Chondrocyte (in vitro differentiated cells): ENCODE data around the gene GPR132. TPM values are rescaled to one million over a fixed set of nuclear protein-coding genes. Genes with fewer than 3 reads are reported as not detected.

Experiments used
- DNase-seq: peaks from one replicate; pipeline ENCODE4 v3.0.0; 2021; ENCODE audit warnings: mixed read lengths, low spot score
- H3K27ac Mint-ChIP-seq: one replicate; pipeline ENCODE4 v1.8.0; 2021; ENCODE audit warnings: mild to moderate bottlenecking, moderate library complexity, mixed read lengths; ENCODE audit not compliant: unreplicated experiment
- H3K27me3 Mint-ChIP-seq: 2 replicates; pipeline ENCODE4 v1.8.0; 2021; ENCODE audit warnings: low read depth, mixed read lengths
- H3K36me3 Mint-ChIP-seq: 2 replicates; pipeline ENCODE4 v1.8.0; 2021; ENCODE audit warnings: low read depth, mixed read lengths
- H3K4me1 Mint-ChIP-seq: 2 replicates; pipeline ENCODE4 v1.8.0; 2021; ENCODE audit warnings: low read depth, mild to moderate bottlenecking, mixed read lengths
- H3K4me3 Mint-ChIP-seq: one replicate; pipeline ENCODE4 v1.8.0; 2021; ENCODE audit warnings: mild to moderate bottlenecking, moderate library complexity, mixed read lengths; ENCODE audit not compliant: unreplicated experiment
- H3K9me3 Mint-ChIP-seq: 2 replicates; pipeline ENCODE4 v1.8.0; 2021; ENCODE audit warnings: low read depth, mixed read lengths
- CTCF ChIP-seq: fragments of 200-600 bp; sonication (generic); IDR thresholded peaks from 2 replicates; pipeline ENCODE4 v1.5.0; 2021; ENCODE audit warnings: antibody characterized with exemption, mild to moderate bottlenecking, moderate library complexity
- total RNA-seq: library from RNA; stranded (reverse); gene quantifications from 3 replicates; pipeline ENCODE4 v1.2.1, GENCODE V29; 2021

Gene GPR132
- total RNA-seq, 1 donor from 2014 or later, result 0.30 TPM

- Mint-ChIP-seq H3K27me3 (no peaks in the 10 kb centered on the region), H3K27ac (no peak overlapping the region), H3K9me3 (peaks cover 3% of the 10 kb centered on the region), H3K4me1 (peaks cover 42% of the 10 kb centered on the region), H3K36me3 (peaks cover 2% of the 10 kb centered on the region), H3K4me3 (peak overlapping the region; percentile 74)
- DNase-seq, result peak; percentile 92
- TF ChIP-seq CTCF, result peak; percentile 81
These were observed 28.4 kb upstream of the GPR132 start for GRCh38 chr14:105093431-105094192.

GRCh38 chr14:105093038-105093430 lies 27.8 kb upstream of the GPR132 start:
- H3K9me3 Mint-ChIP-seq, result no peaks in the 10 kb centered on the region
- TF ChIP-seq CTCF, result no peak
- H3K27me3 Mint-ChIP-seq, result no peaks in the 10 kb centered on the region
- peaks cover 45% of the 10 kb centered on the region for H3K4me1 Mint-ChIP-seq
- H3K4me3 Mint-ChIP-seq, result peak overlapping the region; percentile 80
- peak; percentile 82 for DNase-seq
- H3K27ac Mint-ChIP-seq, result peak overlapping the region; percentile 93
- H3K36me3 Mint-ChIP-seq, result peaks cover 2% of the 10 kb centered on the region

- no peaks in the 10 kb centered on the region for H3K9me3 Mint-ChIP-seq
- no peak for TF ChIP-seq CTCF
- H3K27me3 Mint-ChIP-seq, result no peaks in the 10 kb centered on the region
- H3K27ac Mint-ChIP-seq, result peak overlapping the region; percentile 93
- H3K4me1 Mint-ChIP-seq, result peaks cover 48% of the 10 kb centered on the region
- peak overlapping the region; percentile 80 for H3K4me3 Mint-ChIP-seq
- H3K36me3 Mint-ChIP-seq, result peaks cover 2% of the 10 kb centered on the region
- peak; percentile 68 for DNase-seq
These were observed 27.2 kb upstream of the GPR132 start for GRCh38 chr14:105092171-105093037.

GRCh38 chr14:105091517-105092170 lies 26.4 kb upstream of the GPR132 start:
- Mint-ChIP-seq H3K36me3 (peaks cover 2% of the 10 kb centered on the region), H3K4me3 (peak overlapping the region; percentile 80), H3K9me3 (no peaks in the 10 kb centered on the region), H3K27me3 (no peaks in the 10 kb centered on the region), H3K27ac (peak overlapping the region; percentile 93), H3K4me1 (peaks cover 51% of the 10 kb centered on the region)
- DNase-seq, result peak; percentile 95
- TF ChIP-seq CTCF, result no peak

GRCh38 chr14:105091054-105091516 lies 25.9 kb upstream of the GPR132 start:
- H3K4me3 Mint-ChIP-seq, result no peak overlapping the region
- no peak for TF ChIP-seq CTCF
- H3K9me3 Mint-ChIP-seq, result no peaks in the 10 kb centered on the region
- no peak for DNase-seq
- peaks cover 2% of the 10 kb centered on the region for H3K36me3 Mint-ChIP-seq
- H3K27ac Mint-ChIP-seq, result peak overlapping the region; percentile 93
- no peaks in the 10 kb centered on the region for H3K27me3 Mint-ChIP-seq
- peaks cover 55% of the 10 kb centered on the region for H3K4me1 Mint-ChIP-seq
